GM19351 (cell line): ENCODE results near the gene RPS29.
A peak's percentile ranks its signal among the peaks of the same experiment; 100 is the strongest.
"Not testable (repeated sequence)": the region's sequence is repeated elsewhere in the genome, so short reads cannot be mapped to it uniquely, and the experiment has no call there.

Experiments used
- ATAC-seq: cut with Tn5 transposase; IDR thresholded peaks from one replicate; pipeline ENCODE4 v1.9.1; 2021; ENCODE audit warnings: mild to moderate bottlenecking, moderate library complexity; ENCODE audit not compliant: unreplicated experiment

The RPS29 gene

DNA sequence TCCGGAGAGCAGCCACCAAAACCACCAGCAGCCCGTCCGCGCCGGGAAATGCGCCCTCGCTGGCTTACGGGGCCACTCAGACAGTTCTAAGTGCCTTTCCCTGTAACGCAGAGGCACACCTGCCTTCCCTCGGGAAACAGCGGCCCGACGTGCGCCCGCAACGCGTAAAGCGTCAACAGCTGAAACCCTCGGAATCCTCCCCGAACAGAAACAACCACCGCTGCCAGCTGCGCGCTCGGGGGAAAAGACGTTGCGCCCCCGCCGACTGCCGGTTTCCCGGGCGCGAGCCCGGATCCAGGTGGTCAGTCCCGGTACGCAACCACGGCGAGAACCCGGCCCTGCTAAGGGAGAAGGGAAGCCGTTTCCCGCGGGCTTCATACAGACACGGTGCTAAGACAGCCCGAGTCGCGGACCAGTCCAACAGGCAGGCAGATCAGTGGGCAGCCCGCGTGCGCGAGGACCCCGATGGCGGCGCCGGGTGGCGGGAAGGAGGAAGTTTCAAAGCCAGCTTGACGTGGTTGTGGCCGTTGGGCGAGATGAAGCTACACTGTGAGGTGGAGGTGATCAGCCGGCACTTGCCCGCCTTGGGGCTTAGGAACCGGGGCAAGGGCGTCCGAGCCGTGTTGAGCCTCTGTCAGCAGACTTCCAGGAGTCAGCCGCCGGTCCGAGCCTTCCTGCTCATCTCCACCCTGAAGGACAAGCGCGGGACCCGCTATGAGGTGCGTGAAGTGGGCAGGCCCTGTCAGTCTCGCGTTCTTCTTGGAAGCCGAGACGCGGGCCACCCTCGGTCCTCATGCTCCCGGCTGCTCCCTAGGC, 12.5 kb upstream of the RPS29 start, which contains the start of gene LRR1:
Gene LRR1 (plus strand): TSS at position 456 of the 816 bp plus-strand sequence. CDS start 81 bp downstream, at position 537.
- peak; percentile 46 for ATAC-seq

DNA sequence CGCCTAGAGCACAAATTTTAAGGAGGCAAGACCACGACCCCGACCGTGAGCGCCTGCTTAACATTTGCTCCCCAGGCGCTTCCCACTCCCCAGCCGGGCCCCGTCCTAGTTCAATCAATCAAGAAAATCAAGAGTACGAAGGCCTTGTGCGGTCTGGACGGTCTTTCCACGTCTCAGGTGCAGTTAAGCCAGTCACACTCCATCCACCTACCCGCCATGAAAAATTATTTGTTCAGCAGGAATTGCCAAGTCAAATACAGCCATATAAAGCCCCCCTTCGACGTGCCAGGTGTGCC, 12.0 kb upstream of the RPS29 start:
- no peak for ATAC-seq

DNA sequence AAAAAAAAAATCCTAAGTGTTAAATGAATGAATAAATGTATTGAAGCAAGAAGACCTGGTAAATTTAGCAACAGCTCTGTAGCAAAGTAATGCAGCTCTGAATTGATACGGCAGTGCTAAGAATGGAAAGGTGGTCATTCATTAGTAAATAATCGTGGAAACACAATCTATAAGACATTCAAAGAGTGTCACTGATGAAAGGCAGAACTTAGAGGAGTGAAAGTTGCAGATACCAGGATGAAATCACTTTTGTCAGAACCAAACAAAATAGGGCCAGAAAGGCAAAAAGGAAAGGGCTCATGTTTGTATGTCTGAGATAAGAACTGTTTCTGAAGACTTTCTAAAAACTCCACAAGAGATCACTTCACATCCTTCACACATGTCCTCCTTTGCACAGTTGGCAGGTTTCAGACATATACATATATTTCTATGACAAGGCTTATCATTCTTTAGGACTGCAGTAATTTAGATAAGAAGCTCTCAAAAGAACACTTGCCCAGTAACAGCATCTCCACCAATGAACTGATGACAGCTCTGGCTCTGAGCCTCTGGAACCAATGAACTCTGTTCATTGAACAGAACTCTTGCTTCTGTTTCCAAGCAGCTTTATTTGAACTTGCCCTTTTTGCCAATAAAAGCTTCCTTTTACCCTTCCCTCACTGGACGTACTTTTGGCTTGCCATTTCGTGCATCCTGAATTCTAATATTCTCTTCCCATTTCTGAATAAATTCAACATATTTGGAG, 8.3 kb upstream of the RPS29 start:
- peak; percentile 32 for ATAC-seq

DNA sequence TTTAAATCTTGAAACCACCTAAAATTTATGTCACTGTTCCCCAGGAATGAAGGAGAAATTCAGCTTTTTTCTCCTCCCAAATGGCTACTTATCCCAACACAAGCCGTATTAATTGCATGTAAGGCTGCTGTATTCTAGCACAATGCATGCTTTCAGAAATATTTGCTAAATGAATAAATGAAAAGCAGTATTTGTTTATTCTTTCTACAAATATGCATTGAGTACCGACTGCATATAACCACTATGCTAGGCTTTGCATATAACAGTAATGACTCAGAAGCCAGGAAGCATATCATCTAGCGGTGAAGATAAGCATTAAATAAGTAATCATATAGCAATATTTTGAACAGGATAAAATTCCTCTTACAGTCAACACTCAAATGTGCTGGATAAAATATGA, 6.8 kb upstream of the RPS29 start:
- ATAC-seq, result no peak

DNA sequence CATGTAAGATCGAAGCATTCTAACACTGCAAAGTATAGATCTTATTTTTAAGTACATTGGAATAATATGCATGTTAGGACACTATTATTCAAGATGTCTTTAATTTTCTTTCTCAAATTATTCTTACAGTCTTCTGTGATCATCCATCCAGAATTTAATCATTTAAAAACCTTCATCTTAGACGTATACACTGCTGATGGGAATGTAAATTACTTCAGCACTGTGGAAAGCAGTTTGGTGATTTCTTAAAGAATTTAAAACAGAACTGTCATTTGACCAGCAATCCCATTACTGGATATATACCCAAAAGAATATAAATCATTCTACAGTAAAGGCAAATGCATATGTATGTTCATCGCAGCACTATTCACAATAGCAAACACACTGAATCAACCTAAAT, 3.2 kb upstream of the RPS29 start:
- no peak for ATAC-seq

DNA sequence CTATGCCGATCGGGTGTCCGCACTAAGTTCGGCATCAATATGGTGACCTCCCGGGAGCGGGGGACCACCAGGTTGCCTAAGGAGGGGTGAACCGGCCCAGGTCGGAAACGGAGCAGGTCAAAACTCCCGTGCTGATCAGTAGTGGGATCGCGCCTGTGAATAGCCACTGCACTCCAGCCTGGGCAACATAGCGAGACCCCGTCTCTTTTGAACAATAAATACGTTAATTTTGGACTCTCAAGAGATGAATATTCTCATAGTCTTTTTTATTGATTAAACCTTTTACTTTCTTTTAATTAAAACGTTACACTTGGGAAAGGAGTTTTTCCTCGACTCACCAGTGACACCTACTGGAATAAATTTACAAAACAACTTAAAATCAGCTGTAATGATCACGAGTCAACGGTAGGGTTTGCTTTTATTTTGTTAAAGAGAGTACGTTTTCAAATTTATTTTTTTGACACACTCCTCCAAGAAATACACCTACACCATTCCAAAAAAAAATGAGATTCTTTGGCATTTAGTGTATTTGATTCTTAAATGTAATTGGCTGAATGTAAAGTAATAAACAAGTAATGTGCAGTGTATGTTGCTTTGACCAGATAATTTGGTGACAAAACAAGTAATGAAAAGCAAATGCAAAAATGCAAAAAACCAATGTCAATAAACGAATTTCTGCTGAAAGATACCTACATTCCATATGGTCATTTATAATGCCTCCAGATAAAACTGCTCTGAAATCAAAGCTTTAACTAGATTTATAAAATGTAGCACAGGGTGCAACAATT, 687 bp upstream of the RPS29 start:
- ATAC-seq, result peak; percentile 32

DNA sequence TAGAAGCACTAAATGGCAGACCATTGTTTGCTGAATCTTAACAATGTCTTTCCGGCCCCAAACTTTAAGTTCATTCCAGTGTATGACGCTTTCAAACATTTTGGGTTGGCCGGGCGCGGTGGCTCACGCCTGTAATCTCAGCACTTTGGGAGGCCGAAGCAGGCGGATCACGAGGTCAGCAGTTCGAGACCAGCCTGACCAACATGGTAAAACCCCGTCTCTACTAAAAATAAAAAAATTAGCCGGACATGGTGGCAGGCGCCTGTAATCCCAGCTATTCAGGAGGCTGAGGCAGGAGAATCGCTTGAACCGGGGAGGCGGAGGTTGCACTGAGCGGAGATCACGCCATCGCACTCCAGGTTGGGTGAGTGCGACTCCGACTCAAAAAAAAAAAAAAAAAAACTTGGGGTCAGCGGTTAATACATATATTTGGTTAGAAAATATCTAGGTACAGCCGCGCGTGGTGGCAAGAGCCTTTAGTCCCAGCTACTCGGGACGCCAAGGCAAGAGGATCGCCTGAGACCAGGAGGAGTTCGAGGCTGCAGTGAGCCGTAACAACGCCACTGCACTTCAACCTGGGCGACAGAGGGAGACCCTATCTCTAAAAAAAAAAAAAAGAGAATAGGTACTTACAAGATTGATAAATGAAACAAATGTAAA, 1.1 kb downstream of the RPS29 start:
- not testable (repeated sequence) for ATAC-seq

DNA sequence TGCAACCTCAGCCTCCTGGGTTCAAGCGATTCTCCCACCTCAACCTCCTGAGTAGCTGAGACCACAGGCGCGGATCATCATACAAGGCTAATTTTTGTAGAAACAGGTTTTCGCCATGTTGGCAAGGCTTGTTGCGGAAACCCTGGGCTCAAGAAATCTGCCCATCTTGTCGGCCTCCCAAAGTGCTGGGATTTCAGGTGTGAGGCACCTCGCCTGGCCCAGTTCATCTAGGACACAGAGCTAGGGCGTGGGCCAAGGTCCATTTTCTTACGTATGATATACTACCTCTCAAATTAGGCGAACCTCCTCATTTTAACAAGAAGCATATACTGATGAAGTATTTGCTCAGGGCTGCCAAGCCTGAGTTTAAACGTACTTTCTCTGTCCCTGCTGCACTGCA, 2.1 kb downstream of the RPS29 start:
- ATAC-seq, result no peak

DNA sequence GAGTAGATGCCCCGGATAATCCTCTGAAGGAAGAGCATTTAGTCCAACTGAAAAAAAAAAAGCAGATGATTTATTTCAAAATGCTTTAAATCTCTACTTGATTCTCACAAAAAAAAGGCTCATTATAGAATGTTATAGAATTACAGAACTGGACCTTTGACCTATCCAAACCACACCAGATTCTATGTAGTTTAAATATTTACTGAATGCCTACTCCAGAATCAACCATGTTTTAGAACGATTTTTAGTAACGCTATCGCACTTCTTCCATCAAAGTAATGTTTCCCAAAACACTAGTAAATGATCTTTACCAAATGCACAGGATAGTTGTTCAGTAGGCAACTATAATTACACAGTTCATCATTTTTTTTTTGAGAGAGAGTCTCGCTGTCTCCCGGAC, 2.6 kb downstream of the RPS29 start:
- ATAC-seq, result no peak

DNA sequence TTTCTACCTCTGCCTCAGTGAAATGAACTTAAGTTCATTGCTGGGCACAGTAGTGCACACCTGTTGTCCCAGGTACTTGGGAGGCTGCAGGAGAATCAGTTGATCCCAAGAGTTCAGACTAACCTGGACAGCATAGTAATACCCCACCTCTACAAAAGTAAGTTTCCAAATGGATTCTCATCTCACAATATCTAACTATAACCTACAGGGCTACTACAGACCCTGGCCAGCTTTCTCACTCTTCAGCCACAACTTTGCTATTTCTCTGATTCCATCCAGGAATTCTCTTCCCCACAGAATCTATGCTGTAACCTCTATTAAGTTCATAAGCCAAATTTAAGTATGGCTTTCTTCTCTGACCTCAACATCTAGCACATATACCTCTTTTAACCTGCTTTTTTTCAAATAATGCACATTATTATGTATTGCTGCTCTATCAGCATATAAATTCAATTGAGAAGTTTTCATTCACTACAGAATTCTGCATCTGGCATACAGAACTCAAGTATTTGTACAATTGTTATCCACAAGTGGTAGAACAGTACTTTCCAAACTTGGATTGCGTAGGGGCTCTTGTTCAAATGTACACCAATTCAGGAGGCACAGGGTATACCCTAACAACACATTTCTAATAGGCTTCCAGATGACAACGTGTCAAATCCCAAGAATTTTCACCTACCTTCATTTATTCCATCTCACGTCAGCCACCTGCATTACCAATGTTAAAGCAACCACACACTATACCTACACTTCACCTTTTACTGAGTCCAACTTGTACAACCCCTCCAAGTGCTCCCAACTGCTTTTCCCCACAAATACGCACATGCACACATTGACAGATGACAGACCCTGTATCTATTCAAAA, 3.8 kb downstream of the RPS29 start:
- no peak for ATAC-seq

DNA sequence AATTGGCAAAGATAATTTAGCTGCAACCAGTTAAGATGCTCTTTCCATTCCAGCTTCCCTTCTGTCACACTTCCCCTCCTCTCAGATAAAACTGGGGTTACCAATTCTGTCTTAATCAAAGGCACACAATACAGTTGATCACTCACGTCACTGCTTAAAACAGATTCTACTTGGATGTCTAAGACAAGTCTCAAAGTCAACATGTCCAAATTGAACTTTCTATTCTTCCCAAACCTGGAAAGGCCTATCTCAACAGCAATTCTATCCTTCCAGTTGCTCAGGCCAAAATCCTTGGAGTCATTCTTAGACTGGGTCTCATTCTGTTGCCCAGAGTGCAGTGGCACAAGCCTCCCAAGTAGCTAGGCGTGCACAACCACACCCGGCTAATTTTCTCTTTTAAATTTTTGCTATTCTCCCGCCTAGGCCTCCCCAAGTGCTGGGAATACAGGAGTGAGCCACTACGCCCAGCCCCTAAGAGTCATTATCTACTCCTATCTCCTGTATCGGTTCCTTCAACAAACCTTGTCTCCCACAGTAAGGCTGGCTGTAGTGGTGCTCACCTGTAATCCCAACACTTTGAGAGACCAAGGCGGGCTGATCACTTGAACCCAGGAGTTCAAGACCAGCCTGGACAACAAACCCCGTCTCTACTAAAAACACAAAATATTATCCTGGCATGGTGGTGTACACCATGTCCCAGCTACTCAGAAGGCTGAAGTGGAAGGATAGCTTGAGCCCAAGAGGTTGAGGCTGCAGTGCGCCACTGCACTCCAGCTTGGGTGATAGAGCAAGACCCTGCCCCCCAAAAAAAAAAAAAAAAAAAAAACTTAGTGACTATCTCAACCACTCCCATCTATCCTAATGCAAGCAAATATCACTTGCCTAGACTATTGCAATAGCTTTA, 4.7 kb downstream of the RPS29 start:
- ATAC-seq, result no peak

DNA sequence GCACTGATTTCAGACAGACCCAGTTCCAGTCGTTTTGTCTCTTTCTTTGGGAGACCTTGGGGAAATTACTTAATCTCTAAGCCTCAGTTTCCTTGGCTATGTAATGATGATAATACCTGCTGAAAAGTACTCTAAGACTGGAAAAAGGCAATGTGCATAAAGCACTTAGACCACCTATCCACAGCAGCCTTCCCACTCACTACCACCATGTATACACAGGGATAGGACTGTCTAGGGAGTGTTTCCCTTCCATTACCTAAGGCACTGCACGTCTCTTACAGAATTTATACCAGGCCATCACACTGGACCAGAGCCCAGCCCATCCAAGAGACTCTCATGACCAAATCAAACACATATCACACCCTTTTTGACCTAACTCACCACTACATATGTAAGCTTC, 6.3 kb downstream of the RPS29 start:
- ATAC-seq, result no peak

DNA sequence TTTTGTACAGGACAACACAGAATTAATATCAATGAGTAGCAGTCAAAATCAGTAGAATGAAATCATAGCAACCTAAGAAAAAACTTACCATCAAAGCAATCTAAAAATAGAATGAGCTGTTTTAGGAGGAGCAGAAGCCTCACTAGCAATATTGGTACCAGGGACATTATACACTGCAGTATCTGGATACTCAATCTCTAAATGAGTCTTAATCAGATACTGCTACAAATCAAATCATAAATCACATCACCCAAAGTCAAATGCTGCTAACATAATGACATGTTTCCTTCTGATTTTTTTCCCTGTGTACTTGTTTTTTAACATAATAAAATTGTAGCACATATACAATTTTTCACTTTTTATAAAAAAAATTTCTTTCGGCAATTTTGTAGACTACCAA, 8.0 kb downstream of the RPS29 start:
- no peak for ATAC-seq

DNA sequence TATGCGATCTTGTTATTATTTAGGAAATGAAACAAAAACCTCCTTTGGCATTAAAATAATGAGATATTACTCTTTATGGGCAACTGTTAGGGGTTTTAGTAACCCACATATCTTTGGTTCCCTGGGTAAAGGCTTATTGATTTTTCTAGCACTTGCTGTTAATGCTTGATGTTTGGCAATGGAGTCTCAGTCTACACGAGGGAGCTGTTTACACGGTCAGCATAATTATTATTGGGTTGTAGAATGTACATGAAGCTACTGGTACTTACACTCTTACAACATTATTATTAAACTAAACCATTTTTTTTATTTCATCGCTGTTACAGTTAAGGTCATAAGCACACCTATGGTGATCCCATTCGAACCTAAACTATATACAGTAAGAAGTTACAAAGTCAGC, 12.1 kb downstream of the RPS29 start:
- ATAC-seq, result no peak

DNA sequence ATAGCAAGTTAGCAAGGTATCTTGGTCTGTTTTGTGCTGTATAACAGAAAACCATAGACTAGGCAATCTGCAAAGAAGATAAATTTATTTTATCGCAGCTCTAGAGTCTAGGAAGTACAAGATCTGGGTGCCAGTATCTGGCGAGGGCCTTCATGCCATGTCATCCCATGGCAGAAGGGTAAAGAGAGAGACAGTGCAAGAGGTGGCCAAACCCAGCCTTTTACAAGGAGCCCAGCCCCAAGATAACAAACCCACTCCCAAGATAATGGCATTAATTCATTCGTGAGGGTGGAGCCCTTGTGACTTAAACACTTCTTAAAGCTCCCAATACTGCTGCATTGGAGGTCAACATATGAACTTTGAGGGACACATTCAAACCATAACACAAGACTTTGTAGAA, 16.9 kb downstream of the RPS29 start:
- ATAC-seq, result no peak

DNA sequence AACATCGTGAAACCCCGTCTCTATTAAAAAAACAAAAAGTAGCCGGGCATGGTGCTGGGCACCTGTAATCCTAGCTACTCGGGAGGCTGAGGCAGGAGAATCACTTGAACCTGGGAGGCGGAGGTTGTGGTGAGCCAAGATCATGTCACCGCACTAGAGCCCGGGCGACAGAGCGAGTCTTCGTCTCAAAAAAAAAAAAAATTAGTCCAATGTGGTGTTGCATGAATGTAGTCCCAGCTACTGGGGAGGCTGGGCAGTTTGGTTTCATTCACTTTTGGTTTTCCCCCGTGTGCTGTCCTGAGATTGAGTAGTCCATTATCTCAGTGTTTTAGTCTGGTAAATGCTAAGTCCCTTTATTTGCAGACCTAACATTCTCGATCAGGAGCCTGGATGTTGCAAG, 19.5 kb downstream of the RPS29 start:
- no peak for ATAC-seq

DNA sequence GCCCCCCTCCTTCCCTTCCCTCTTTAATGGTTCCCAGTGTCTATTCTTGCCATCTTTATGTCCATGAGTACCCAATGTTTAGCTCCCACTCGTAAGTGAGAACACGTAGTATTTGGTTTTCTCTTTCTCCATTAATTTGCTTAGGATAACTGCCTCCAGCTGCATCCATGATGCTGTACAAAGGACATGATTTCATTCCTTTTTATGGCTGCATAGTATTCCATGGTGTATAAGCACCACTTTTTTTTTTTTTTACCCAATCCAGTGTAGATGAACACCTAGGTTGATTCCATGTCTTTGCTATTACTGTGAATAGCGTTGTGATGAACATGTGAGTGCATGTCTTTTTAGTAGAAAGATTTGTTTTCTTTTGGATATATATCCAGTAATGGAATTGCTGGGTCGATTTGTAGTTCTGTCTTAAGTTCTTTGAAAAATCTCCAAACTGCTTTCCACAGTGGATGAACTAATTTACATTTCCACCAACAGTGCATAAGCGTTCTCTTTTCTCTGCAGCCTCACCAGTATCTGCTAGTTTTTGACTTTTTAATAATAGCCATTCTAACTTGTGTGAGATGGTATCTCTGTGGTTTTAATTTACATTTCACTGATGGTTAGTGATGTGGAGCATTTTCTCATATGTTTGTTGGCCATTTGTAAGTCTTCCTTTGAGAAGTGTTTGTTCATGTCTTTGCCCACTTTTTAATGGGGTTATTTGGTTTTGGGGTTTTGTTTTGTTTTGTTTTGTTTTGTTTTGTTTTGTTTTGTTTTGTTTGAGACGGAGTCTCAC, 26.0 kb downstream of the RPS29 start:
- ATAC-seq, result no peak

DNA sequence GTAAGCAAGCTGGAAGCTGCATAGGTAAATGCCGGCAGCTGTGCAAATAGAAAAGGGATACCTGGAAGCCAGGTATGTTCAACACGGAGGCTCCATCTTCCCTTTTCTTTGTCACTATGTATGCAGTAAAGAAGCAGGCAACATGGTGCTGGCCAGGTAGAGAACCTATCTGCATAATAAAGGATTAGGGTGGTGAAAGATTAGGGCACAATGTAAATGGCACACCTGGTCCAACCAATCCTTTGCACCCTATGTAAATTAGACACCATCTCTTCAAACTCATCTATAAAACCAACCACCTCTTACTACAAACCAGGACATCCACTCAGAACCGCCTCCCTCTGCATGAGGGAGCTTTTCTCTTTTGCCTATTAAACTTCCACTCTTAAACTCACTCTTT, 32.3 kb downstream of the RPS29 start:
- no peak for ATAC-seq
